ENCODE measurements around the gene PTAFR.

- no peak for TF ChIP-seq JUN (IDR thresholded peaks at IDR 0.05; ENCODE audit: low read depth, low read length)
- no peak for TF ChIP-seq CTCF (IDR thresholded peaks at IDR 0.05; ENCODE audit: control extremely low read depth in 1 of 3, insufficient read depth in 1 of 3, low read depth in 1 of 3, low read length in 3 of 3)
- no peak for TF ChIP-seq EP300 (IDR thresholded peaks at IDR 0.05; ENCODE audit: borderline replicate concordance in 1 of 2, low read depth in 2 of 2, low read length in 2 of 2)
- no peak for TF ChIP-seq EZH2 (IDR thresholded peaks at IDR 0.05; ENCODE audit: low read depth, low read length, severe bottlenecking)
- TF ChIP-seq CHD2 (IDR thresholded peaks at IDR 0.05; ENCODE audit: low read length) = no peak
- no peak for TF ChIP-seq POLR2A (IDR thresholded peaks at IDR 0.05; ENCODE audit: control extremely low read depth in 1 of 2, low read depth in 2 of 2, low read length in 2 of 2)
These were observed 37.3 kb downstream of the PTAFR start for GRCh38 chr1:28139025-28139712.
